Gastroesophageal sphincter (tissue), 3 donors: Measurements from ENCODE around the gene LRP6.

Experiments used
- POLR2A ChIP-seq, 2 donors: fragments of 450-650 bp; IDR thresholded peaks; one replicate each; pipeline ENCODE4 v1.6.1; 2017; ENCODE audit warnings: antibody characterized with exemption in 2 of 2, mild to moderate bottlenecking in 2 of 2, moderate library complexity in 1 of 2
- TF ChIP-seq, protein P1 (sequence below), 4 experiments: fragments of 200-600 bp in 2 of 4; fragments of 450-650 bp in 2 of 4; sonication (generic) in 1 of 4; IDR thresholded peaks; one replicate each; pipeline ENCODE4 v1.5.1; 2017 to 2019; ENCODE audit warnings: antibody characterized with exemption in 4 of 4, mild to moderate bottlenecking in 2 of 4, moderate library complexity in 2 of 4

DNA sequence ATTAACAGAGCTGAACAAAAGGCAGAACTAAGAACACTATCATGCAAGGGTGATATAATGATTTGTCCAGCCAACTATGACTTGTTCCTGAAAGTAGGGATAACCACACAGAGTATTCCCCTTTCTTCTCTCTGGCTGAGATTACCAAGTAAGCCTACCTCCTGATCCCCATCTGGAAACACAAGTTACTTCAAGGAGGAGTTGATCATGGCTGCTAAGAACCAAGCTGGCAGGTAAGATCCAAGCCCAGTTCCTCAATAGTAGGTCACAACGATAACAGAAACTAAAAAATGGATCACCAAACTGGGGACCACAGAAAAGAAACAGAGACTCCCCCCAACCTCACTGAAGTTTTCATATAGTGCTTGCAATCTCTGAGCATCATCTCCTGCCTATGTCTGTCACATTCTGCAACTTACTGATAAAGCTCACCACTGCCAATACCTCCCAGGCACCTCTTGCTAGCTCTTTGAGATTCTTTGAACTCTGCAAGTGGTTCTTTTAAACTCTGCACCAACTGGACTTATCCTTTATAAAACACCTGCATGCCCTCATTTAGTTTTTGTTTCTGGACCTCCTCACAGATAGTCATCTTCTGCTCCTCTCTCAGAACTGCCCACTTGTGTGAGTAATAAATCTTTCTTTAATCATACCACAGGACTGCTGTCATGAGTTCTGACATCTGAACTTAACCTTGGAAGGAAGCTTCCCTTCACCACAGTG lies 76.6 kb downstream of the LRP6 start:
- TF ChIP-seq, protein P1, sequence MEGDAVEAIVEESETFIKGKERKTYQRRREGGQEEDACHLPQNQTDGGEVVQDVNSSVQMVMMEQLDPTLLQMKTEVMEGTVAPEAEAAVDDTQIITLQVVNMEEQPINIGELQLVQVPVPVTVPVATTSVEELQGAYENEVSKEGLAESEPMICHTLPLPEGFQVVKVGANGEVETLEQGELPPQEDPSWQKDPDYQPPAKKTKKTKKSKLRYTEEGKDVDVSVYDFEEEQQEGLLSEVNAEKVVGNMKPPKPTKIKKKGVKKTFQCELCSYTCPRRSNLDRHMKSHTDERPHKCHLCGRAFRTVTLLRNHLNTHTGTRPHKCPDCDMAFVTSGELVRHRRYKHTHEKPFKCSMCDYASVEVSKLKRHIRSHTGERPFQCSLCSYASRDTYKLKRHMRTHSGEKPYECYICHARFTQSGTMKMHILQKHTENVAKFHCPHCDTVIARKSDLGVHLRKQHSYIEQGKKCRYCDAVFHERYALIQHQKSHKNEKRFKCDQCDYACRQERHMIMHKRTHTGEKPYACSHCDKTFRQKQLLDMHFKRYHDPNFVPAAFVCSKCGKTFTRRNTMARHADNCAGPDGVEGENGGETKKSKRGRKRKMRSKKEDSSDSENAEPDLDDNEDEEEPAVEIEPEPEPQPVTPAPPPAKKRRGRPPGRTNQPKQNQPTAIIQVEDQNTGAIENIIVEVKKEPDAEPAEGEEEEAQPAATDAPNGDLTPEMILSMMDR (IDR thresholded peaks at IDR 0.05), result no peak
- no peak for TF ChIP-seq POLR2A (IDR thresholded peaks at IDR 0.05)
